GM12874 (cell line): ENCODE data around the gene GGA3.
A peak's percentile ranks its signal among the peaks of the same experiment; 100 is the strongest.

Experiments
- TF ChIP-seq, protein P1 (sequence below): IDR thresholded peaks from 2 replicates; pipeline ENCODE4 v1.5.1; 2011; ENCODE audit warnings: low read depth, mild to moderate bottlenecking, control low read depth, low read length, moderate library complexity; ENCODE audit not compliant: insufficient read depth

The GGA3 gene

DNA sequence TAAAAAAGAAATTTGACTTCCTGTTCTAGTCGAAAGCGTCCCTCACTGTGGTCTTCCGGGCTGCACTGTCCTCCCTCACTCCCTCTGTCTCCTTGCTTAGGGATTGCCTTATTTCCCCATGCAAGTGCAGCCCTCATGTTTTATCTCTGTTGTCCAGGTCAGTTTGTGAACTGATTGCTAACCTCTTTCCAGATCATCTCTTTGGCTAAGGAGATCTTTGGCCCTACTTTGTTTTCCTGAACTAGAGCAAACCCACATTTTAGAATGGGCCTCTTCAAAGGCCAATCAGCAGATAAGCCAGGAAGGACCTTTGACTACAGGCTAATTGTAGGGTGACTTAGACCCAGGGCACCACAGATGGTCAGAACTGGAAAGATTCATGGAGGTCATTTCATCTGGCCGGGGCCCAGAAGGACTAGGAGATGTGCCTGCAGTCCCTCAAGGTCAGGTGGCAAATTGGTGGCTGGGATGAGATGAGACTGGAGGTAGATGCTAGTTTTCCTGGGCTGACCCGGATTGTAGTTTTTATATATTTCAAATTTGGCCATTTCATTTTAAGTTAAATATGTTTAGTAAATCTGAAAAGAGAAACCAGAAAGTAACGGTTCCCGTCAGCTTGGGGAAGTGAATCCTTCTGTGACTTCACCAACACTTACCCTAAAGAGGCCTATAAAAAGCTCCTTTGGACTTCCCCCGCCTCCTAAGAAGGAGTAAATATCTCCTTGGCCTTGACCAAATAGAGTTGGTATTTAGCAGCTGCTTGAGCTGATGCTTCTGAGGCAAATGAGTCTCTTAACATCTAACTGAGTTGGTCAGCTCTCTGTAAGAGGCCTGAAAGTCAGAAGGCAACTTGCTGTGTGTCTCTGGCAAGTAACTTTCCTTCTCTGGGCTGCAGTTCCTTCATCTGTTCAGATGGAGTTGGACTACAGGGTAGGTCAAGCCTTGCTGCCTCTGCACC, 34.1 kb upstream of the GGA3 start:
- TF ChIP-seq, protein P1, sequence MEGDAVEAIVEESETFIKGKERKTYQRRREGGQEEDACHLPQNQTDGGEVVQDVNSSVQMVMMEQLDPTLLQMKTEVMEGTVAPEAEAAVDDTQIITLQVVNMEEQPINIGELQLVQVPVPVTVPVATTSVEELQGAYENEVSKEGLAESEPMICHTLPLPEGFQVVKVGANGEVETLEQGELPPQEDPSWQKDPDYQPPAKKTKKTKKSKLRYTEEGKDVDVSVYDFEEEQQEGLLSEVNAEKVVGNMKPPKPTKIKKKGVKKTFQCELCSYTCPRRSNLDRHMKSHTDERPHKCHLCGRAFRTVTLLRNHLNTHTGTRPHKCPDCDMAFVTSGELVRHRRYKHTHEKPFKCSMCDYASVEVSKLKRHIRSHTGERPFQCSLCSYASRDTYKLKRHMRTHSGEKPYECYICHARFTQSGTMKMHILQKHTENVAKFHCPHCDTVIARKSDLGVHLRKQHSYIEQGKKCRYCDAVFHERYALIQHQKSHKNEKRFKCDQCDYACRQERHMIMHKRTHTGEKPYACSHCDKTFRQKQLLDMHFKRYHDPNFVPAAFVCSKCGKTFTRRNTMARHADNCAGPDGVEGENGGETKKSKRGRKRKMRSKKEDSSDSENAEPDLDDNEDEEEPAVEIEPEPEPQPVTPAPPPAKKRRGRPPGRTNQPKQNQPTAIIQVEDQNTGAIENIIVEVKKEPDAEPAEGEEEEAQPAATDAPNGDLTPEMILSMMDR, result no peak

DNA sequence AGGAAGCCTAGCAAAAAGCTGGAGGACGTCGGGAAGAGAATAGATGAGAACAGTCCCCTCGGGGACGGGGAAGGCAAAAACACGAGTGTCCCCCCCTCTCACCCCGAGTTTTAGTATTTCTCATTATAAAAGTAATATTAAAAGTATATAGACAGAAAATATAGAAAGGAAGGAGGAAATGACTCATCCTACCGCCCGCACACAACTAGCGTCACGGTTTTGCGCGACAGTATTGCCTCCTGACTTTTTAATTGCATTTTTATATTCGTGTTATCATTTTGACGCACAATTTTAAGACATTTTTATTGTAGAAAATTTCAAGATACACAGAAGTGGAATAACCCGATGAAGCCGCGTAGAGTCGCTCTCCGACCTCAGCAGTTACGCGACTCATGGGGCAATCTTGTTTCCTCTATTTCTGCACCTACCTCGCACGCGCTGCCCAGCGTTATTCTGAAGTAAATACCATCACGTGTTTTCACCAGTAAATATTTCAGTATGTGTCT, 28.5 kb upstream of the GGA3 start:
- TF ChIP-seq, protein P1, result peak; percentile 43

DNA sequence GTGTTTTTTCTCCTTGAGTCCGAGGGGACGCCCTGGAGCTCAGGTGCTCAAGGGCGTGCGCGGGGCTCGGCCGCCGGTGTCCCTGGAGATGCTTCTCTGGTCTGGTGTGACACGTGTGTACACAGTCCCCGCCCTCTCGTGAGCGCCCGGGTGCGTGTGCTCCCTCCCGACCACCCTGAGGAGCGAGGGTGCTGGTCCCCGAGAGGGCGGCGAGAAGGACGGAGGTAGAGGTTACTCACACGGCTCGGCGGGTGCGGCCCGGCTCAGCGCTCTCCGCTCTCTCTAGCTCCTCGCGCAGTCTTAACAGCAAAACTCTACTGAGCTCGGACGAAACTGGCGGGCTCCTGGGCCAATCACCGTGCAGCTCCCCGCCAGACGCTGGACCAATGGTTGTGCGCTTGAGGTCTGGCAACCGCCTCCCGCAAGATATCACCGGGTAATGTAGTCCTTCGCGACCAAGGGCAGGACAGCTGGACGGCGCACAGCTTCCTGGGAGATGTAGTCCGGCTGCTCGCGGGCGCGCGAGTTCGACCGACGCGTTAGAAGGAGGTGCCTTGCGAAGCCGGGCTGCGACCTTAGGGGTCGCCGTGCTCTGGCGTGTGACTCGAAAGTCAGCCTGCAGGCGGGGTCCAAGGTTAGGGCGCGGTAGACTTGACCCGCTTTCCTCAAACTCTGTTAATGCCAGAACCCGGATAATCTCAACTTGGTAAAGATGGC, 27.9 kb upstream of the GGA3 start, which contains the start of gene SLC25A19:
TSS of gene SLC25A19 (minus strand) at position 319 of the 717 bp plus-strand sequence. CDS start 2,669 bp downstream, outside the sequence.
- TF ChIP-seq, protein P1, result peak; percentile 58

DNA sequence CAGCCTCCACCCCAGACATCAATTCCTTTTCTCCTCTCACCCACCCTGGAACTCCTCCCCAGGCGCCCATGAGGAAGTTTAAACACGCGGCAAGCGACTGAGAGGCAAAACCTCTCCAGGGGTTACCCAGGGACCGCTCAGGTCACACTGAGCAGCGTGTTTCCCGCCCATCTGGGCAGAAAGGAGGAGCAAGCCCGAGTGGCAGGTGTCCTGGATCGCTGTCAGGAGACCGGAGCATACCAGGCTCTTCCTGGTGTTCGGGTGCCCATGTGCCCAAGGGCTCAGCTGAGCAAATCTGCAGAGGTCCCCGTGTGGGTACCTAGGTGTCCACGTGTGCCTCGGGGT, 27.3 kb upstream of the GGA3 start:
- TF ChIP-seq, protein P1, result no peak

DNA sequence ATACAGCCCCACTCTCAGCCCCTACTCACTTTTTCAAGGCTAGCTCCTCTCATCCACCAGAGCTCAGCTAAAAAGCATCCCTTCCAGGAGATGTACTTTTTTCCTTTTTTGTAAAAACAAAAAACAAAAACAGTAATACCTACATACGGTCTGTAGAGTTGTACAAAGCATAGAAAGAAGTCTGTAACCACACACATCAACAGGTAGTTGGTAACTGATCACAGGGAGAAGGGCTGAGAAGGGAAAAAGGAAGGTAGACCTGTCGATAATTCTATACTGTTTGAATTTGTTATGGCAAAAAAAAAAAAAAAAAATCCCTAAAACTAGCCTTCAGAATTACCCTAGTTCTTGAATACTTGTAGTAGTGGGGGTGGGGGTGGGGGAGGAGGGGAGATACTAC, 27.0 kb upstream of the GGA3 start:
- TF ChIP-seq, protein P1, result no peak

DNA sequence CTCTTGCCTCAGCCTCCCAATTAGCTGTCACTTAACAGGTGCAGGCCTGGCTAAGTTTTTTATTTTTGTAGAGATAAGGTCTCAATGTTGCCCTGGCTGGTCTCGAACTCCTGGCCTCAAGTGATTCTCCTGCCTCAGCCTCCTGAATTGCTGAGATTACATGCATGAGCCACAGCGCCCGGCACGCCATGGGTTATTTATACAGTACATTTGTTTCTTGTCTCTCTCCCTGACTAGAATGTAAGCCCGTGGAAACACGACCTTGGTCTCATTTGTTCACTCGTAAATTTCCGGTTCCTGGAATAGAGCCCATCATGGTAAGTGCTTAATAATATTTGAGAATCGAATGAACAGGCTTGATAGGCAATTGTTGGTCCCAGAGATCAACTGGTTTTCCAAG, 25.8 kb upstream of the GGA3 start:
- TF ChIP-seq, protein P1, result no peak

DNA sequence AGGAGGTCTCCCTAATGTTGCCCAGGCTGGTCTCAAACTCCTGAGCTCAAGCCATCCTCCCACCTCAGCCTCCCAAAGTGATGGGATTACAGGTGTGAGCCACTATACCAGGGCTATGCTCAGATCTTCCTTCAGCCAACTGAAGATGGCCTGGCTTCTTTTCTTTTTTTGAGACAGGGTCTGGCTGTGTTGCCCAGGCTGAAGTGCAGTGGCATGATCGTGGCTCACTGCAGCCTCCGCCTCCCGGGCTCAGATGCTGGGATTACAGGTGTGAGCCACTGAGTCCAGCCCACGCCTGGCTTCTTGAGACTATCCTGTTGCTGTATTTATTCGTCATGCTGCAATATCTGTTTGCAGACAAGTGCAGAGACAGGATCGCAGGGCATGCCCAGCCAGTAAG, 23.7 kb upstream of the GGA3 start:
- TF ChIP-seq, protein P1, result no peak
